22Rv1 (cell line): ENCODE data around the gene MCOLN1.
"Not testable (repeated sequence)": the region's sequence is repeated elsewhere in the genome, so short reads cannot be mapped to it uniquely, and the experiment has no call there.

Experiments used
- ZFX ChIP-seq: fragments of 450-650 bp; IDR thresholded peaks from 2 replicates; pipeline ENCODE4 v1.6.1; 2017; ENCODE audit warnings: antibody characterized with exemption, borderline replicate concordance
- TF ChIP-seq, protein P1 (sequence below): fragments of 450-650 bp; IDR thresholded peaks from 2 replicates; pipeline ENCODE4 v1.5.1; 2017; ENCODE audit warnings: mild to moderate bottlenecking

GRCh38 chr19:7577422-7577821, 55.0 kb downstream of the MCOLN1 start:
- TF ChIP-seq, protein P1, sequence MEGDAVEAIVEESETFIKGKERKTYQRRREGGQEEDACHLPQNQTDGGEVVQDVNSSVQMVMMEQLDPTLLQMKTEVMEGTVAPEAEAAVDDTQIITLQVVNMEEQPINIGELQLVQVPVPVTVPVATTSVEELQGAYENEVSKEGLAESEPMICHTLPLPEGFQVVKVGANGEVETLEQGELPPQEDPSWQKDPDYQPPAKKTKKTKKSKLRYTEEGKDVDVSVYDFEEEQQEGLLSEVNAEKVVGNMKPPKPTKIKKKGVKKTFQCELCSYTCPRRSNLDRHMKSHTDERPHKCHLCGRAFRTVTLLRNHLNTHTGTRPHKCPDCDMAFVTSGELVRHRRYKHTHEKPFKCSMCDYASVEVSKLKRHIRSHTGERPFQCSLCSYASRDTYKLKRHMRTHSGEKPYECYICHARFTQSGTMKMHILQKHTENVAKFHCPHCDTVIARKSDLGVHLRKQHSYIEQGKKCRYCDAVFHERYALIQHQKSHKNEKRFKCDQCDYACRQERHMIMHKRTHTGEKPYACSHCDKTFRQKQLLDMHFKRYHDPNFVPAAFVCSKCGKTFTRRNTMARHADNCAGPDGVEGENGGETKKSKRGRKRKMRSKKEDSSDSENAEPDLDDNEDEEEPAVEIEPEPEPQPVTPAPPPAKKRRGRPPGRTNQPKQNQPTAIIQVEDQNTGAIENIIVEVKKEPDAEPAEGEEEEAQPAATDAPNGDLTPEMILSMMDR = not testable (repeated sequence)
- not testable (repeated sequence) for TF ChIP-seq ZFX
